Activated CD4-positive, CD25-positive, alpha-beta regulatory T cell treated with anti-CD3 and anti-CD28 coated beads, Interleukin-2, amount 50 U/mL, for 16 hours (primary cell): ENCODE data around the gene LDLRAP1.

Experiments
- DNase-seq: peaks from one replicate; pipeline ENCODE4 v3.0.0-alpha.2; 2020; ENCODE audit warnings: low read depth, low spot score

LDLRAP1 gene

GRCh38 chr1:25543005-25543424, 391 bp upstream of the LDLRAP1 start:
- no peak for DNase-seq

DNA sequence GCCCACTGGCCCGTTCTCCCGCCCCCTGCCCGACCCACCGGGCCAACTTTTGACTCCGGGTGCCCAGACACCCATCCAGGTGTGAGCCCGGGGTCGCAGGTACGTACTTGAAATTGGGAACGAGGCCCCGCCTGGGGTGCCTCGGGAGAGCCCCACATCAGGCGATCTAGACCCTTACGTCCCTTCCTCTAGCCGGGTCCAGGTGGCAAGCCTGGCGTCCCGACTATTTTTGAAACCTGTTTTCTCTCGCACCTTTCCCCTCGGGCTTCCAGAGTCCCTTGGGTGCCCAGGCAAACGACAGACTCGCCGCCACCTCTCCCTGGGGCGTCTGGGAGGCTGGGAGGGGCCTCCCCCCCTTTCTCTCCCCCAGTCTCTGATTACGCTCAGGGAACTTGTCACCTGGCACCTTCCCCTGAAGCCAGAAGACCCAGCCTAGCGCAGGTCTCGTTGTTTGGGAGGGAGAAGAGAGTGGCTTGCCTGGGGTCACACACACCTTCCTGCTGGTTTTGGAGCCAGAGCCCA, 898 bp downstream of the LDLRAP1 start:
- no peak for DNase-seq

GRCh38 chr1:25544819-25545218, 1.4 kb downstream of the LDLRAP1 start:
- no peak for DNase-seq

DNA sequence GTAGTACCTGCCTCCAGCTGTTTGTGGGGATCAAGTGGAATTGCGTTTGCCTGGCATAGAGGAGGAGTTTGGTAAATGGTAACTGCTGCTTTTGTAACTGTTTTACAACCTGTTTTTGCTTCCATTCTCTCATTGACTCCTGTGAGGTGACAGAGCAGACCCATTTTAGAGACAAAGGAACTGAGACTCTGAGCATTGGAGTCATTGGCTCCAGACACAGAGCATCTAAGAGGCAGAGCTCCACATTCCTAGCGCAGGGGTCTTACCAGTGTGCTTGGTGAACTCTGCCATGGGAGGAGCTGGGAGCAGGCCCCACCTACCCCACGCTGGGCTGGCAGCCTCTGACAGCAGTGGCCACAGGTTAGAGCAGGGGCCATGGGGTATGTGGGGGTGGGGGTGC, 2.4 kb downstream of the LDLRAP1 start:
- DNase-seq, result no peak

DNA sequence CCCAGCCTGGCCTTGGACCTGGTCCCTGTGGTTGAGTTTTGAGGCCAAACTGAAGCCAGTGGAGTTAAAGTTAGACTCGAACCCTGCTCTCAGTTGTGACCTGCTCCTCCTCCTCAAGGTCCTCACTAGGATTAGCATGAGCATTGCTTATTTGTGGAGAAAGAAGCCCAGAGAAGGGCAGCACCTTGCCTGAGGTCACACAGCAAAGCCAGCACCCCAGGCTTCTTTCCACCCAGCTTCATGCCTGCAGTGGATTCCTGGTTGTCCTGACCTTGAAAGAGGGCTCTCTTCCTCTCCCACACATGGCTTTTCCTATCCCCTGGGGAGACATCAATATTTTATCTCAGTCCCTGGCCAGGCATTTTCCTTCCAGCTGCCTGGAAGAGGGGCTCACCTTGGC, 2.8 kb downstream of the LDLRAP1 start:
- DNase-seq, result no peak

- no peak for DNase-seq
Observed at GRCh38 chr1:25548601-25549000, 5.2 kb downstream of the LDLRAP1 start.

- DNase-seq, result peak; percentile 58
Observed at GRCh38 chr1:25549273-25550154, 6.1 kb downstream of the LDLRAP1 start.

DNA sequence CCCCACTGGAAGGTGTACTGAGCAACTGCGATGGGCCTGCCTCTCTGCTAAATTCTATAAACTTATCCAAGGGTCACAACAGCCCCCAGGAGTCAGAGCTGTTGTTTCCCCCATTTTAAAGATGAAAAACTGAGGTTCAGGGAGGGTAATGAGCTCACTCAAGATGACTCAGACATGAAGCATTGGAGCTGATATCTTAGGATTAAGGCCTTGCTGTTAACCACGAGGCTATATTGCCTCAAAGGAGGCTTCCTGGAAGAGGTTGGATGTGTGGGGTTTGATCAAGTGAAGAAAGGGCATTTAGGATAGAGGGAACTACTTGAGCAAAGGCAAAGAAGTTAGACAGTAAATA, 6.7 kb downstream of the LDLRAP1 start:
- no peak for DNase-seq

DNA sequence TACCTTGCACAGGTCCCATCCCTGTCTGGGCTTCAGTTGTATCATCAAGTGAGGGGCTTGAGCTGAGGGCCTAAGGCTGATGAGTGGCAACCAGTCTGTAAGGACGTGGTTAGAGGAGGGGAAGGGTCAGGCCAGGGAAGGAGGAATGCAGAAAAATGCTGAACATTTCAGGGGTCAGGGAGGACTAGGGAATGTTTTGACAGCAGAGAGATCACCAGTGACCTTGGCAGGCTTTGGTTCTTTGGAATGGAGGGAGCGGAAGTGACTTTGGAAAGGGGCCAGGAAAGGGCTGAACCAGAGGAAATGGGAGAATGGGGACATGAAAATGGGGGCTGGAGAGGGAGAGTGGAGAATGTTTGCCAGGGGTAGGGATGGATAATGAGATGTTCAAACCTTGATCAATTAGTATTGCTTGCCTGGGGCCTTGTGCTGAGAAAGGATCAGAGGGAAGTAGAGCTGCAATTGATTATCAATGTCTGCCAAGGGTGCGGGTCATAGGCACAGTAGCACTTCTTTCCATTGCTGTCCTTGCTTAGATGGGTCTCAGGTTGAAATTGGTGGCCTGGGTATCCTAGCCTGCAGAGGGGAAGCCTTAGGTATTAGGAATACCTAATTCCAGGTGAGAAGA, 7.4 kb downstream of the LDLRAP1 start:
- DNase-seq, result no peak

GRCh38 chr1:25553749-25554429, 10.5 kb downstream of the LDLRAP1 start:
- no peak for DNase-seq

DNA sequence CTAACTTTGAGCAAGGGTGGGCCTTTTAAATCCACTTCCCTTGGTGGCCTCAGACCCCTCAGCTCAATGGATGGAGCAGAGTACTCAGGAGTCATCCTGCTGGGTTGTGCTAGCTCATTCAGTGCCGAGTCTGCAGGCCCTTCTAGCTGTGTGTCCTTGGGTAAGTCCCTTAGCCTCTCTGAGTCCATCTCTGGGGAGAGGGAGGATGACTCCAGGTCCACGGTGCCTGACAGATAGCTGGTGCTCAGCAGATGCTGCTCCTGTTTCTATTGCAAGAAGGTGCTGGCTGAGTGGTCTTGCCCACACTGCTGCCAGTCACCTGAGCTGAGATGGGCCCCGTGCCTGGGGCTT, 11.0 kb downstream of the LDLRAP1 start:
- no peak for DNase-seq

GRCh38 chr1:25554886-25555752, 11.7 kb downstream of the LDLRAP1 start:
- DNase-seq, result no peak

- no peak for DNase-seq
Observed at GRCh38 chr1:25555753-25556092, 12.3 kb downstream of the LDLRAP1 start.

DNA sequence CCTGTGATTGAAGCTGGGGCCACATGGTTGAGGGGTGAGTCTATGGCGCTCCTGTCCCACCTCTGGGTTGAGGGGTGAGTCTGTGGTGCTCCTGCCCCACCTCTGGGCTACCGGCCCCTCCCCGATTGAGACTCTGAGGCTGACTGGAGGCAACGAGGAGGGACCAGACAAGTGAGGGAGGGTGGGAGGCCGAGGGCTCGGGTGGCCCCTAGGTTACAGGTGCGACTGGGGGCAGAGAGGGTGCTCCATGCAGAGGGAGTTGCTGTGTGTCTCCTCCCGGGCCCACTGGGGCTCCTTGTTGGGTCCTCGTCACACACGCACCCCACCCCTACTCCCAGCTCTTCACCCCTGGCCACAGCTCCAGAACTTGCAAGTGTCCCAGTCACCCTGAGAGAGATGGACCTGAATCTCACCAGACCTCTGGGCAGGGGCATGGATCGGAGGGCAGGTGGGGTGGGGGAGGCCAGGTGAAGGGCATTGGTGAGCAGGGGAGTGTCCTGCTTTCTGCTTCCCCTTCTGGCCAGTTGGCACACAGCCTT, 12.8 kb downstream of the LDLRAP1 start:
- no peak for DNase-seq

GRCh38 chr1:25556791-25557476, 13.5 kb downstream of the LDLRAP1 start:
- no peak for DNase-seq

- no peak for DNase-seq
Observed at GRCh38 chr1:25557543-25557942, 14.1 kb downstream of the LDLRAP1 start.

DNA sequence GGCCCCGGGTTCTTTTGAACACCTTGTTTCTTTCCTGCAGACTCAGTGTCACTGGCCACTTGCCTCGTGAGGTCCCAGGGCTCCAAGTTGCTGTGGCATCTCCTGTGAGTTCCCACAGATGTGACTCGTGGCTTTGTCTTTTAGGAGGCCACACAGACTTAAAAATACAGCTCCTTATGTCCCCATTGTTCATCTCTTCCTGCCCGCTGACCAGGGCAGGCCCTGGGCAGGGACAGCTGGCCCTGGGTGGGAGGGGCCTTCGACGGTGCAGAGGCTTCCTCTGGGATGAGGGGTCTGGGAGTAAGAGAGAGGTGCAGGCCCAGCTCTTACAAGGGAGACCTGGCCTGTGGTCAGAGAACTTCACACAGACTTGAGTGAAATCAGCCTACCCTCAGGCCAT, 15.6 kb downstream of the LDLRAP1 start:
- DNase-seq, result no peak

DNA sequence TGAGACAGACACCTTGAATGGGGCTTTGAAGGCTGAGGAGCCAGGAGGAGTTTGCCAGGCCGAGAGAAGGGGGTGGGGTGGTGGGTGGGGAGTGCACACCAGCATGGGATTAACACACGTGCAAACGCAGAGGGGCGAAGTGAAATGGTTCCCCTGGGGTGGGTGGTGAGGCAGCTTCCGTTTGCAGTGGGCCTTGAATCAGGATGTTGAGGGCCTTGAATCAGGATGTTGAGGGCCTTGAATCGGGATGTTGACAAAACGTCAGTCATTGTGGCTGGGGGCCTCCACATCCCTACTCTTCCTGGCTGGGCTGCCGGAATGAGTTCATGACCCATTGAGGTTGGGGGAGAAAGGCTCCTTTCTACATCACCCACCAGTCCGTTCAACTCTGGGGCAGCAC, 16.6 kb downstream of the LDLRAP1 start:
- no peak for DNase-seq

DNA sequence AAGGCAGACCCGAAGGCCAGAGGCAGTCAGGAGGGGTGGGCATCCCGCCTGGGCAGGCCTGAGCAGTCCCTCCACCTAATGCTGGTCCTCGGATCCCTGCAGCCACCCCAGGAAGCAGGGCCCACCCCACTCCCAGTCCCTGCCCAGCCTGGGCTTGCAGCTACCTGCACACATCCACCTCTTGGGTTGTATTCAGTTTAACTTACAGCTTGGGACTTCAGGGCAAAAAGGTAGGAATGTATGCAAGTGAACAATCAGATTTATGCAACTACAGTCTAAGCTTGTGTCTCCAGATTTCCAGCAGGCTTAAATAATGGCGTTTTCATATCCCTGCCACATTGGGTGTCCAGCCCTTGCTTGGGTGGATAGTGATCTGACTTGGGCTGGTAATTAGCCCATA, 17.4 kb downstream of the LDLRAP1 start:
- DNase-seq, result no peak

- DNase-seq, result no peak
Observed at GRCh38 chr1:25561421-25562100, 18.2 kb downstream of the LDLRAP1 start.
